ENCODE results near the gene HLF.

DNA sequence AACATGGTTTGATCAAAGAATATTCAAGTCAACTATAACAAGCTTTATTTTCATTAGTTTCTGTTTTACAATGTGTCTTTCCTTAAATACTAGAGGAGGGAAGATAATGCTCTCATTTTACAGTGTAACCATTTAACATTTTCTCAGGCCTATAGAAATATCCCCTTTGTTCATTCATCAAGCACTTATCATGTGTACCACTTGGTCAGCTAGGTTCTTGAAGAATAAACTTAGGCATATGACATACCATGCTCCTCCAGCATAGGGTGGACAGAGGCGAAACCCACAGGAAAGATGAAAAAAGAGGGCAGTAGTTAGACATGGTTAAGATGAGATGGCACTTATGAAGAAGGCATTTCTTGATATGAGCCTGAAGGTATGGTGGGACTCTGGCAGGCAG lies 34.0 kb upstream of the HLF start:
- TF ChIP-seq CTCF (conservative IDR thresholded peaks at IDR 0.05; ENCODE audit: low read depth, low read length), result no peak
- TF ChIP-seq RAD21 (IDR thresholded peaks at IDR 0.05; ENCODE audit: low read length), result no peak
- no peak for TF ChIP-seq NFE2L2 (IDR thresholded peaks at IDR 0.05; ENCODE audit: low read depth, low read length)

All from IMR-90 (cell line).